LNCaP clone FGC (cell line): ENCODE results near the gene EXOC2.

ENCODE experiments used
- DNase-seq: peaks from one replicate; pipeline ENCODE4 v3.0.0-alpha.2; 2011; ENCODE audit warnings: low read depth
- H3K4me3 ChIP-seq: 2 replicates; pipeline ENCODE4 v1.5.1; 2011; ENCODE audit warnings: mild to moderate bottlenecking, low read depth, low read length, control low read depth
- CTCF ChIP-seq: IDR thresholded peaks from 2 replicates; pipeline ENCODE4 v1.5.1; 2012; ENCODE audit warnings: mild to moderate bottlenecking; ENCODE audit not compliant: control insufficient read depth, insufficient read depth; ENCODE audit errors: extremely low read depth

Gene EXOC2

GRCh38 chr6:451336-451735 is 241.6 kb downstream of the EXOC2 start:
- no peak for DNase-seq

GRCh38 chr6:449486-450419 is 243.2 kb downstream of the EXOC2 start:
- no peak overlapping the region for H3K4me3 ChIP-seq
- DNase-seq: no peak
- no peak for TF ChIP-seq CTCF

More at GRCh38 chr6:451336-451735, 241.6 kb downstream of the EXOC2 start:
- no peak for TF ChIP-seq CTCF
- no peak overlapping the region for H3K4me3 ChIP-seq

- H3K4me3 ChIP-seq: no peak overlapping the region
- no peak for DNase-seq
- TF ChIP-seq CTCF: no peak
Observed at GRCh38 chr6:449057-449430, 243.9 kb downstream of the EXOC2 start.

GRCh38 chr6:448296-449056 is 244.5 kb downstream of the EXOC2 start:
- H3K4me3 ChIP-seq: no peak overlapping the region
- DNase-seq: no peak
- no peak for TF ChIP-seq CTCF

- TF ChIP-seq CTCF: no peak
- H3K4me3 ChIP-seq: no peak overlapping the region
Observed at GRCh38 chr6:447381-448165, 245.4 kb downstream of the EXOC2 start.

GRCh38 chr6:446418-447366 is 246.2 kb downstream of the EXOC2 start:
- H3K4me3 ChIP-seq: no peak overlapping the region
- no peak for DNase-seq
- no peak for TF ChIP-seq CTCF

More at GRCh38 chr6:447381-448165, 245.4 kb downstream of the EXOC2 start:
- no peak for DNase-seq
